HG02970 (cell line): ENCODE results near the gene KIAA1755.

Experiments
- ATAC-seq: cut with Tn5 transposase; IDR thresholded peaks from one replicate; pipeline ENCODE4 v1.9.1; 2021; ENCODE audit warnings: mild to moderate bottlenecking, moderate library complexity, moderate number of reproducible peaks; ENCODE audit not compliant: unreplicated experiment, low FRiP score

KIAA1755 gene

GRCh38 chr20:38191654-38192053 lies 68.9 kb downstream of the KIAA1755 start:
- no peak for ATAC-seq

GRCh38 chr20:38190936-38191371 lies 69.6 kb downstream of the KIAA1755 start:
- no peak for ATAC-seq

GRCh38 chr20:38190166-38190565 lies 70.4 kb downstream of the KIAA1755 start:
- no peak for ATAC-seq

- ATAC-seq, result no peak
These were observed 73.0 kb downstream of the KIAA1755 start for GRCh38 chr20:38187517-38187916.

GRCh38 chr20:38186788-38187221 lies 73.7 kb downstream of the KIAA1755 start:
- ATAC-seq, result no peak

- ATAC-seq, result no peak
These were observed 76.4 kb downstream of the KIAA1755 start for GRCh38 chr20:38184101-38184500.

- ATAC-seq, result no peak
These were observed 78.6 kb downstream of the KIAA1755 start for GRCh38 chr20:38181971-38182370.

GRCh38 chr20:38181207-38181801 lies 79.2 kb downstream of the KIAA1755 start:
- no peak for ATAC-seq

GRCh38 chr20:38180781-38181180 lies 79.8 kb downstream of the KIAA1755 start:
- ATAC-seq, result no peak

GRCh38 chr20:38179846-38180245 lies 80.7 kb downstream of the KIAA1755 start:
- ATAC-seq, result no peak

GRCh38 chr20:38178581-38178980 lies 82.0 kb downstream of the KIAA1755 start:
- no peak for ATAC-seq

- ATAC-seq, result no peak
These were observed 82.5 kb downstream of the KIAA1755 start for GRCh38 chr20:38178065-38178491.

GRCh38 chr20:38177201-38177600 lies 83.3 kb downstream of the KIAA1755 start:
- ATAC-seq, result no peak

GRCh38 chr20:38175304-38176180 lies 85.0 kb downstream of the KIAA1755 start:
- ATAC-seq, result no peak

GRCh38 chr20:38173237-38174156 lies 87.0 kb downstream of the KIAA1755 start:
- ATAC-seq, result no peak

GRCh38 chr20:38172408-38172807 lies 88.1 kb downstream of the KIAA1755 start:
- no peak for ATAC-seq

GRCh38 chr20:38171675-38172043 lies 88.9 kb downstream of the KIAA1755 start:
- ATAC-seq, result no peak

- ATAC-seq, result no peak
These were observed 89.5 kb downstream of the KIAA1755 start for GRCh38 chr20:38170826-38171674.

GRCh38 chr20:38170219-38170825 lies 90.2 kb downstream of the KIAA1755 start:
- ATAC-seq, result no peak
